Activated CD8-positive, alpha-beta T cell treated with anti-CD3 and anti-CD28 coated beads for 36 hours (primary cell): Measurements from ENCODE around the gene KRT77. TPM values are rescaled to one million over a fixed set of nuclear protein-coding genes. Genes with fewer than 3 reads are reported as not detected.

Source experiments
- ATAC-seq: fragments of 200-7000 bp; cut with Tn5 transposase; one replicate; pipeline ENCODE4 v1.10.0; 2021; ENCODE audit warnings: mild to moderate bottlenecking, moderate library complexity
- CTCF ChIA-PET: fragments of 350-600 bp; sonication (Branson Sonifier 250); formaldehyde crosslinking; loops from one replicate; lab custom pipeline; 2021; ENCODE audit warnings: antibody characterized with exemption; lab: Charles Lee
- POLR2A ChIA-PET: fragments of 350-600 bp; sonication (Branson Sonifier 250); formaldehyde crosslinking; loops from one replicate; lab custom pipeline; 2021; ENCODE audit warnings: antibody characterized with exemption; lab: Charles Lee
- DNase-seq: peaks from one replicate; pipeline ENCODE4 v3.0.0-alpha.2; 2020
- H3K27ac Mint-ChIP-seq: one replicate; pipeline ENCODE4 v1.8.0; 2021; ENCODE audit warnings: mild to moderate bottlenecking, mixed read lengths
- H3K27me3 Mint-ChIP-seq: one replicate; pipeline ENCODE4 v1.8.0; 2021; ENCODE audit warnings: mixed read lengths
- H3K36me3 Mint-ChIP-seq: one replicate; pipeline ENCODE4 v1.8.0; 2021; ENCODE audit warnings: low read depth, mixed read lengths
- H3K4me1 Mint-ChIP-seq: one replicate; pipeline ENCODE4 v1.8.0; 2021; ENCODE audit warnings: low read depth, mixed read lengths
- H3K4me3 Mint-ChIP-seq: one replicate; pipeline ENCODE4 v1.8.0; 2021; ENCODE audit warnings: mild to moderate bottlenecking, moderate library complexity, mixed read lengths
- H3K9me3 Mint-ChIP-seq: one replicate; pipeline ENCODE4 v1.8.0; 2021; ENCODE audit warnings: mixed read lengths
- CTCF ChIP-seq: fragments of 200-600 bp; IDR thresholded peaks from one replicate; pipeline ENCODE4 v1.8.0; 2022; ENCODE audit warnings: antibody characterized with exemption, mild to moderate bottlenecking
- intact Hi-C: fragments of 100-400 bp; cut with micrococcal nuclease; formaldehyde crosslinking; loops from one replicate; pipeline ENCODE4 v1.10.0; 2022
- total RNA-seq, 2 experiments: library from RNA; stranded (reverse); gene quantifications; one replicate each; pipeline ENCODE4 v1.2.3, GENCODE V29; 2021

The KRT77 gene
- total RNA-seq, 2 experiments from 2014 or later, result not detected

GRCh38 chr12:52699373-52699772 lies 4.0 kb downstream of the KRT77 start:
- POLR2A ChIA-PET, result no interaction called here
- CTCF ChIA-PET, result no interaction called here
- no peaks in the 10 kb centered on the region for H3K4me1 Mint-ChIP-seq
- DNase-seq (no peak), ATAC-seq (no peak)
- no peak overlapping the region for H3K27ac Mint-ChIP-seq
- intact Hi-C loops, result no loop called here
- TF ChIP-seq CTCF, result no peak
- H3K4me3 Mint-ChIP-seq, result no peak overlapping the region
- no peaks in the 10 kb centered on the region for H3K9me3 Mint-ChIP-seq
- H3K36me3 Mint-ChIP-seq, result no peaks in the 10 kb centered on the region
- H3K27me3 Mint-ChIP-seq, result peaks cover 2% of the 10 kb centered on the region

GRCh38 chr12:52698651-52699340 lies 4.5 kb downstream of the KRT77 start:
- no peak for ATAC-seq

GRCh38 chr12:52697058-52697582 lies 6.2 kb downstream of the KRT77 start:
- peaks cover under 1% of the 10 kb centered on the region for H3K27me3 Mint-ChIP-seq
- H3K36me3 Mint-ChIP-seq, result no peaks in the 10 kb centered on the region
- intact Hi-C loops, result no loop called here
- DNase-seq (no peak), ATAC-seq (no peak)
- ChIA-PET CTCF (interaction anchor here (1.0 kb wide), 1 partner anchor 283 kb away, joined by 3 read pairs; no protein-coding TSS in a partner anchor), POLR2A (no interaction called here)
- no peak for TF ChIP-seq CTCF
- no peaks in the 10 kb centered on the region for H3K9me3 Mint-ChIP-seq
- no peaks in the 10 kb centered on the region for H3K4me1 Mint-ChIP-seq
- no peak overlapping the region for H3K27ac Mint-ChIP-seq
- no peak overlapping the region for H3K4me3 Mint-ChIP-seq

More at GRCh38 chr12:52698651-52699340, 4.5 kb downstream of the KRT77 start:
- ChIA-PET CTCF (no interaction called here), POLR2A (no interaction called here)
- Mint-ChIP-seq H3K4me3 (no peak overlapping the region), H3K27me3 (peaks cover 2% of the 10 kb centered on the region), H3K27ac (no peak overlapping the region), H3K4me1 (no peaks in the 10 kb centered on the region), H3K9me3 (no peaks in the 10 kb centered on the region), H3K36me3 (no peaks in the 10 kb centered on the region)
- intact Hi-C loops, result no loop called here
- DNase-seq, result no peak
- TF ChIP-seq CTCF, result no peak

GRCh38 chr12:52696588-52696987 lies 6.7 kb downstream of the KRT77 start:
- Mint-ChIP-seq H3K36me3 (no peaks in the 10 kb centered on the region), H3K27ac (no peak overlapping the region), H3K4me3 (no peak overlapping the region), H3K9me3 (no peaks in the 10 kb centered on the region), H3K4me1 (peaks cover 3% of the 10 kb centered on the region), H3K27me3 (no peaks in the 10 kb centered on the region)
- DNase-seq (no peak), ATAC-seq (no peak)
- TF ChIP-seq CTCF, result no peak
- intact Hi-C loops, result no loop called here
- ChIA-PET POLR2A (no interaction called here), CTCF (interaction anchor here (1.0 kb wide), 1 partner anchor 284 kb away, joined by 3 read pairs; no protein-coding TSS in a partner anchor)

- intact Hi-C loops, result no loop called here
- no peak for DNase-seq
- no peaks in the 10 kb centered on the region for H3K27me3 Mint-ChIP-seq
Measured at GRCh38 chr12:52695039-52695438, 8.3 kb downstream of the KRT77 start.

More at GRCh38 chr12:52695039-52695438, 8.3 kb downstream of the KRT77 start:
- no peaks in the 10 kb centered on the region for H3K9me3 Mint-ChIP-seq
- H3K4me3 Mint-ChIP-seq, result no peak overlapping the region
- no peaks in the 10 kb centered on the region for H3K36me3 Mint-ChIP-seq
- no peak overlapping the region for H3K27ac Mint-ChIP-seq
- TF ChIP-seq CTCF, result no peak
- H3K4me1 Mint-ChIP-seq, result peaks cover 13% of the 10 kb centered on the region
- ATAC-seq, result no peak
- ChIA-PET CTCF (interaction anchor here (1.4 kb wide), 1 partner anchor 185 kb away, joined by 5 read pairs; no protein-coding TSS in a partner anchor), POLR2A (no interaction called here)
